Activated naive CD8-positive, alpha-beta T cell treated with anti-CD3 and anti-CD28 coated beads for 36 hours (primary cell): ENCODE results near the gene NAT16. TPM values are rescaled to one million over a fixed set of nuclear protein-coding genes. Genes with fewer than 3 reads are reported as not detected.

Experiments used
- DNase-seq: peaks from one replicate; pipeline ENCODE4 v3.0.0; 2021
- H3K27ac Mint-ChIP-seq: one replicate; pipeline ENCODE4 v1.8.0; 2022; ENCODE audit warnings: mild to moderate bottlenecking, moderate library complexity, mixed read lengths
- H3K27me3 Mint-ChIP-seq: one replicate; pipeline ENCODE4 v1.8.0; 2022; ENCODE audit warnings: mild to moderate bottlenecking, mixed read lengths
- H3K36me3 Mint-ChIP-seq: one replicate; pipeline ENCODE4 v1.8.0; 2021; ENCODE audit warnings: mild to moderate bottlenecking, mixed read lengths
- H3K4me1 Mint-ChIP-seq: one replicate; pipeline ENCODE4 v1.8.0; 2021; ENCODE audit warnings: mixed read lengths
- H3K4me3 Mint-ChIP-seq: one replicate; pipeline ENCODE4 v1.8.0; 2022; ENCODE audit warnings: mild to moderate bottlenecking, moderate library complexity, mixed read lengths
- H3K9me3 Mint-ChIP-seq: one replicate; pipeline ENCODE4 v1.8.0; 2022; ENCODE audit warnings: mixed read lengths
- total RNA-seq, 2 experiments: library from RNA; stranded (reverse); gene quantifications; one replicate each; pipeline ENCODE4 v1.2.3, GENCODE V29; 2021

The NAT16 gene
- total RNA-seq = not detected

- Mint-ChIP-seq H3K9me3 (no peaks in the 10 kb centered on the region), H3K27me3 (peaks cover 81% of the 10 kb centered on the region), H3K36me3 (no peaks in the 10 kb centered on the region), H3K4me3 (peak within 1 kb of the TSS; percentile 14), H3K27ac (no peak within 1 kb of the TSS), H3K4me1 (peaks cover 6% of the 10 kb centered on the region)
- DNase-seq = no peak
These were observed at the start of gene NAT16 for GRCh38 chr7:101180130-101180755. Gene NAT16, minus strand, starts transcription at chr7:101180293. Its CDS starts 5,486 bp downstream, at chr7:101174807.

GRCh38 chr7:101226721-101227120 is 46.6 kb upstream of the NAT16 start:
- no peak overlapping the region for H3K4me3 Mint-ChIP-seq
- H3K27ac Mint-ChIP-seq = no peak overlapping the region
- no peaks in the 10 kb centered on the region for H3K27me3 Mint-ChIP-seq
- no peak for DNase-seq
- H3K9me3 Mint-ChIP-seq = no peaks in the 10 kb centered on the region
- peaks cover 6% of the 10 kb centered on the region for H3K4me1 Mint-ChIP-seq
- H3K36me3 Mint-ChIP-seq = peaks cover 20% of the 10 kb centered on the region

- Mint-ChIP-seq H3K4me3 (no peak overlapping the region), H3K36me3 (peaks cover 20% of the 10 kb centered on the region), H3K27me3 (no peaks in the 10 kb centered on the region), H3K9me3 (no peaks in the 10 kb centered on the region), H3K4me1 (peaks cover 6% of the 10 kb centered on the region), H3K27ac (no peak overlapping the region)
- no peak for DNase-seq
These were observed 45.6 kb upstream of the NAT16 start for GRCh38 chr7:101225650-101226049.

GRCh38 chr7:101223528-101223927 is 43.4 kb upstream of the NAT16 start:
- Mint-ChIP-seq H3K9me3 (no peaks in the 10 kb centered on the region), H3K36me3 (peaks cover 20% of the 10 kb centered on the region), H3K27ac (no peak overlapping the region)

GRCh38 chr7:101222275-101222830 is 42.3 kb upstream of the NAT16 start:
- Mint-ChIP-seq H3K36me3 (peaks cover 20% of the 10 kb centered on the region), H3K4me1 (peaks cover 25% of the 10 kb centered on the region), H3K9me3 (no peaks in the 10 kb centered on the region)

More at GRCh38 chr7:101223528-101223927, 43.4 kb upstream of the NAT16 start:
- DNase-seq = no peak
- no peak overlapping the region for H3K4me3 Mint-ChIP-seq
- no peaks in the 10 kb centered on the region for H3K27me3 Mint-ChIP-seq
- H3K4me1 Mint-ChIP-seq = peaks cover 22% of the 10 kb centered on the region

GRCh38 chr7:101220295-101220694 is 40.2 kb upstream of the NAT16 start:
- Mint-ChIP-seq H3K36me3 (peaks cover 26% of the 10 kb centered on the region), H3K9me3 (no peaks in the 10 kb centered on the region), H3K27ac (no peak overlapping the region), H3K27me3 (no peaks in the 10 kb centered on the region), H3K4me1 (peaks cover 33% of the 10 kb centered on the region), H3K4me3 (no peak overlapping the region)
- DNase-seq = no peak

More at GRCh38 chr7:101222275-101222830, 42.3 kb upstream of the NAT16 start:
- Mint-ChIP-seq H3K4me3 (no peak overlapping the region), H3K27me3 (no peaks in the 10 kb centered on the region), H3K27ac (no peak overlapping the region)
- no peak for DNase-seq

GRCh38 chr7:101218236-101219125 is 38.4 kb upstream of the NAT16 start:
- peaks cover 21% of the 10 kb centered on the region for H3K36me3 Mint-ChIP-seq
- H3K4me3 Mint-ChIP-seq = peak overlapping the region; percentile 94
- H3K9me3 Mint-ChIP-seq = no peaks in the 10 kb centered on the region
- H3K4me1 Mint-ChIP-seq = peaks cover 33% of the 10 kb centered on the region
- peak overlapping the region; percentile 82 for H3K27ac Mint-ChIP-seq
- DNase-seq = no peak
- no peaks in the 10 kb centered on the region for H3K27me3 Mint-ChIP-seq

GRCh38 chr7:101217388-101218235 is 37.5 kb upstream of the NAT16 start, which contains the start of the genes PLOD3 and ZNHIT1:
Gene PLOD3, minus strand, starts transcription at chr7:101217581. Its CDS starts 307 bp downstream, at chr7:101217274.
Gene ZNHIT1, plus strand, starts transcription at chr7:101218165. Its CDS starts 31 bp downstream, at chr7:101218196.
- Mint-ChIP-seq H3K4me3 (peak within 1 kb of the TSS; percentile 94), H3K27me3 (no peaks in the 10 kb centered on the region), H3K27ac (peak within 1 kb of the TSS; percentile 82), H3K4me1 (peaks cover 33% of the 10 kb centered on the region), H3K36me3 (peaks cover 14% of the 10 kb centered on the region), H3K9me3 (no peaks in the 10 kb centered on the region)
- peak; percentile 91 for DNase-seq

- Mint-ChIP-seq H3K4me3 (peak overlapping the region; percentile 94), H3K36me3 (peaks cover 9% of the 10 kb centered on the region), H3K27ac (peak overlapping the region; percentile 51), H3K4me1 (peaks cover 30% of the 10 kb centered on the region), H3K9me3 (no peaks in the 10 kb centered on the region), H3K27me3 (no peaks in the 10 kb centered on the region)
- peak; percentile 18 for DNase-seq
These were observed 36.8 kb upstream of the NAT16 start for GRCh38 chr7:101216860-101217387.

GRCh38 chr7:101216001-101216859 is 36.1 kb upstream of the NAT16 start:
- Mint-ChIP-seq H3K4me1 (peaks cover 27% of the 10 kb centered on the region), H3K27ac (peak overlapping the region; percentile 51), H3K27me3 (no peaks in the 10 kb centered on the region), H3K4me3 (peak overlapping the region; percentile 94), H3K9me3 (no peaks in the 10 kb centered on the region), H3K36me3 (peaks cover 7% of the 10 kb centered on the region)
- no peak for DNase-seq

GRCh38 chr7:101212014-101212413 is 31.9 kb upstream of the NAT16 start:
- Mint-ChIP-seq H3K36me3 (peaks cover 7% of the 10 kb centered on the region), H3K27ac (no peak overlapping the region), H3K4me1 (peaks cover 9% of the 10 kb centered on the region), H3K27me3 (no peaks in the 10 kb centered on the region), H3K4me3 (no peak overlapping the region), H3K9me3 (no peaks in the 10 kb centered on the region)
- no peak for DNase-seq

- Mint-ChIP-seq H3K27me3 (no peaks in the 10 kb centered on the region), H3K27ac (no peak overlapping the region), H3K4me3 (no peak overlapping the region), H3K9me3 (no peaks in the 10 kb centered on the region), H3K36me3 (peaks cover 4% of the 10 kb centered on the region), H3K4me1 (peaks cover 6% of the 10 kb centered on the region)
- no peak for DNase-seq
These were observed 31.4 kb upstream of the NAT16 start for GRCh38 chr7:101211501-101211900.

- Mint-ChIP-seq H3K9me3 (no peaks in the 10 kb centered on the region), H3K27me3 (no peaks in the 10 kb centered on the region), H3K36me3 (peaks cover 4% of the 10 kb centered on the region), H3K27ac (no peak overlapping the region), H3K4me1 (no peaks in the 10 kb centered on the region), H3K4me3 (no peak overlapping the region)
- DNase-seq = no peak
These were observed 30.1 kb upstream of the NAT16 start for GRCh38 chr7:101210143-101210542.
